Neural cell (in vitro differentiated cells): Measurements from ENCODE around the gene ERC2. TPM values are rescaled to one million over a fixed set of nuclear protein-coding genes. Genes with fewer than 3 reads are reported as not detected.

Experiments used
- H2AFZ ChIP-seq: fragments of 200-600, 300-800 bp; sonication (generic), shearing (Covaris generic); 2 replicates; pipeline ENCODE4 v1.6.0; 2014; ENCODE audit warnings: low read depth, mild to moderate bottlenecking, antibody characterized with exemption, low read length, moderate library complexity
- H3F3A ChIP-seq: fragments of 200-600 bp; shearing (Covaris generic); 2 replicates; pipeline ENCODE4 v1.6.1; 2016; ENCODE audit warnings: mild to moderate bottlenecking, moderate library complexity, mixed read lengths, antibody characterized with exemption, low read length; ENCODE audit not compliant: insufficient read depth, poor library complexity, severe bottlenecking
- H3K27ac ChIP-seq: fragments of 200-600, 300-800 bp; sonication (generic), shearing (Covaris generic); 2 replicates; pipeline ENCODE4 v1.5.1; 2014; ENCODE audit warnings: mild to moderate bottlenecking, low read length, moderate library complexity
- H3K27me3 ChIP-seq: fragments of 300-800, 200-600 bp; sonication (generic), shearing (Covaris generic); 2 replicates; pipeline ENCODE4 v1.6.0; 2014; ENCODE audit warnings: mild to moderate bottlenecking, low read depth, low read length, moderate library complexity; ENCODE audit not compliant: insufficient read depth
- H3K36me3 ChIP-seq: fragments of 300-800, 200-600 bp; sonication (generic), shearing (Covaris generic); 2 replicates; pipeline ENCODE4 v1.5.1; 2014; ENCODE audit warnings: mild to moderate bottlenecking, antibody characterized with exemption, low read length, moderate library complexity; ENCODE audit not compliant: insufficient read depth
- H3K4me2 ChIP-seq: fragments of 300-800, 200-600 bp; sonication (generic), shearing (Covaris generic); 2 replicates; pipeline ENCODE4 v1.6.0; 2014; ENCODE audit warnings: mild to moderate bottlenecking, low read length
- H3K4me3 ChIP-seq: fragments of 300-800, 200-600 bp; sonication (generic), shearing (Covaris generic); 2 replicates; pipeline ENCODE4 v1.5.1; 2014; ENCODE audit warnings: mild to moderate bottlenecking, low read length, moderate library complexity
- H3K79me2 ChIP-seq: fragments of 200-600 bp; shearing (Covaris generic); replicated peaks from 2 replicates; pipeline ENCODE4 v1.6.0; 2014; ENCODE audit warnings: mild to moderate bottlenecking, low read length, moderate library complexity; ENCODE audit not compliant: insufficient read depth
- H3K9ac ChIP-seq: fragments of 300-800, 200-600 bp; sonication (generic), shearing (Covaris generic); 2 replicates; pipeline ENCODE4 v1.6.1; 2016; ENCODE audit warnings: mild to moderate bottlenecking, low read length, mixed read lengths
- H3K9me2 ChIP-seq: fragments of 200-600 bp; shearing (Covaris generic); 2 replicates; pipeline ENCODE4 v1.6.1; 2016; ENCODE audit warnings: mild to moderate bottlenecking, low read length, mixed read lengths; ENCODE audit not compliant: insufficient read depth
- H3K9me3 ChIP-seq: fragments of 200-600, 300-800 bp; sonication (generic), shearing (Covaris generic); 2 replicates; pipeline ENCODE4 v1.6.1; 2016; ENCODE audit warnings: mild to moderate bottlenecking, mixed run types, low read length, moderate library complexity, mixed read lengths
- H4K20me1 ChIP-seq: fragments of 200-600 bp; shearing (Covaris generic); 2 replicates; pipeline ENCODE4 v1.6.1; 2016; ENCODE audit warnings: mild to moderate bottlenecking, mixed run types; ENCODE audit not compliant: insufficient read depth
- CTCF ChIP-seq: fragments of 450-650 bp; IDR thresholded peaks from 2 replicates; pipeline ENCODE4 v1.5.1; 2014; ENCODE audit warnings: antibody characterized with exemption, mild to moderate bottlenecking, moderate library complexity; ENCODE audit not compliant: poor library complexity, severe bottlenecking
- EP300 ChIP-seq: fragments of 450-650 bp; conservative IDR thresholded peaks from 2 replicates; pipeline ENCODE4 v1.6.1; 2014; ENCODE audit warnings: antibody characterized with exemption, mild to moderate bottlenecking, moderate library complexity; ENCODE audit not compliant: poor library complexity, severe bottlenecking
- EZH2 ChIP-seq: fragments of 200-600, 300-800 bp; shearing (Covaris generic), sonication (generic); IDR thresholded peaks from 2 replicates; pipeline ENCODE4 v1.6.1; 2014; ENCODE audit warnings: antibody characterized with exemption, low read length, borderline replicate concordance, mild to moderate bottlenecking; ENCODE audit not compliant: insufficient read depth, poor library complexity, severe bottlenecking
- MXI1 ChIP-seq: fragments of 450-650 bp; conservative IDR thresholded peaks from 2 replicates; pipeline ENCODE4 v1.6.1; 2014; ENCODE audit warnings: antibody characterized with exemption, mild to moderate bottlenecking; ENCODE audit not compliant: poor library complexity, severe bottlenecking
- POLR2AphosphoS5 ChIP-seq: IDR thresholded peaks from 2 replicates; pipeline ENCODE4 v1.6.1; 2012
- RAD21 ChIP-seq: fragments of 450-650 bp; conservative IDR thresholded peaks from 2 replicates; pipeline ENCODE4 v1.6.1; 2014; ENCODE audit warnings: antibody characterized with exemption, mild to moderate bottlenecking, moderate library complexity
- SMC3 ChIP-seq: fragments of 450-650 bp; conservative IDR thresholded peaks from 2 replicates; pipeline ENCODE4 v1.6.1; 2014; ENCODE audit warnings: antibody characterized with exemption, mild to moderate bottlenecking, moderate library complexity; ENCODE audit not compliant: poor library complexity
- TAF1 ChIP-seq: IDR thresholded peaks from 2 replicates; pipeline ENCODE4 v1.6.1; 2012; ENCODE audit warnings: low read depth
- polyA plus RNA-seq: library from polyadenylated mRNA; depleted of rRNA; stranded (reverse); fragments of >200 nt; gene quantifications from 2 replicates; pipeline ENCODE4 v1.2.3, GENCODE V29; 2014
- TF ChIP-seq, protein P1 (sequence below): IDR thresholded peaks from 2 replicates; pipeline ENCODE4 v1.6.1; 2012; ENCODE audit warnings: borderline replicate concordance

Gene ERC2
- polyA plus RNA-seq, 1 donor from 2014 or later = 60.4 TPM

DNA sequence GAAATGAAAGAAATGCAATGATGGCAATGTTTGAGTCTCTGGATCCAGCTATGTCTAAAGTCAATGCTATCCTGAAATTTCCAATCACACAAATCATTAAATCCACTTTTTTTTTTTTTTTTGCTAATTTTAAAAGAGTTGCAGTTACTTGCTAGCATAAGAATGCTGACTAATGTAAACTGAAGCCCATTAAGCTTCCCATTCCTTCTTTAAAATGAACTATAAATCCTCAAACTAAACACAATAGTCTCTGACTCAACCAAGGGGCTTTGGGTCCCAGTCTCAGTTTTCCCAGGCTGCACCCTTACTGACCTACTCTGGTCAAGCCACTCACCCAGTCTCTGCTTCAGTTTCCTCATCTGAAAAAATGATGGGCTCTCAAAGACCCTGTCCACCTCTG, 361.1 kb downstream of the ERC2 start:
- H3K4me2 ChIP-seq = no peak overlapping the region
- no peak for TF ChIP-seq EP300
- TF ChIP-seq EZH2 = no peak
- TF ChIP-seq SMC3 = no peak
- no peak for TF ChIP-seq TAF1
- H3K36me3 ChIP-seq = no peaks in the 10 kb centered on the region
- H3K9ac ChIP-seq = no peak overlapping the region
- no peak overlapping the region for H3K4me3 ChIP-seq
- H3K9me3 ChIP-seq = no peaks in the 10 kb centered on the region
- no peaks in the 10 kb centered on the region for H3F3A ChIP-seq
- no peak overlapping the region for H2AFZ ChIP-seq
- no peaks in the 10 kb centered on the region for H3K79me2 ChIP-seq
- H3K27me3 ChIP-seq = no peaks in the 10 kb centered on the region
- H4K20me1 ChIP-seq = no peaks in the 10 kb centered on the region
- H3K9me2 ChIP-seq = no peaks in the 10 kb centered on the region
- no peak overlapping the region for H3K27ac ChIP-seq

DNA sequence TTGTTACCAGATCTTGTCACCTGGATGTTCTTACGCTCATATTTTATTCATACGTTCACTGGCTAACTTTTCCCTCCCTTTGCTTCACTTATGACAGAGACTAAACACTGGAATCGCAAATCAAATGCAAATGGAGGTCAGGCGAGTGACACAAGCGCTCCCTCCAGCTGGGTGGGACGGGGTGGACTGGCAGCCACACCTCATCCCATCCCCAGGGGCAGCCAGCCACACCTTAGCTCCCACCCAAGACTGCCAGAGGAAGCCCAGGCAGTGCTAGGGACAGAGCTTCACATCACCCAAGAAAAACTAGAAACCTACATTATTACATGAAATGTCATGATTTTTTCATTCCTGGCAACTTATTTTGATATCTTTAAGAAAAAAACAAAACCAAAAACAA, 366.2 kb downstream of the ERC2 start:
- H3K9me3 ChIP-seq = no peaks in the 10 kb centered on the region
- TF ChIP-seq, protein P1, sequence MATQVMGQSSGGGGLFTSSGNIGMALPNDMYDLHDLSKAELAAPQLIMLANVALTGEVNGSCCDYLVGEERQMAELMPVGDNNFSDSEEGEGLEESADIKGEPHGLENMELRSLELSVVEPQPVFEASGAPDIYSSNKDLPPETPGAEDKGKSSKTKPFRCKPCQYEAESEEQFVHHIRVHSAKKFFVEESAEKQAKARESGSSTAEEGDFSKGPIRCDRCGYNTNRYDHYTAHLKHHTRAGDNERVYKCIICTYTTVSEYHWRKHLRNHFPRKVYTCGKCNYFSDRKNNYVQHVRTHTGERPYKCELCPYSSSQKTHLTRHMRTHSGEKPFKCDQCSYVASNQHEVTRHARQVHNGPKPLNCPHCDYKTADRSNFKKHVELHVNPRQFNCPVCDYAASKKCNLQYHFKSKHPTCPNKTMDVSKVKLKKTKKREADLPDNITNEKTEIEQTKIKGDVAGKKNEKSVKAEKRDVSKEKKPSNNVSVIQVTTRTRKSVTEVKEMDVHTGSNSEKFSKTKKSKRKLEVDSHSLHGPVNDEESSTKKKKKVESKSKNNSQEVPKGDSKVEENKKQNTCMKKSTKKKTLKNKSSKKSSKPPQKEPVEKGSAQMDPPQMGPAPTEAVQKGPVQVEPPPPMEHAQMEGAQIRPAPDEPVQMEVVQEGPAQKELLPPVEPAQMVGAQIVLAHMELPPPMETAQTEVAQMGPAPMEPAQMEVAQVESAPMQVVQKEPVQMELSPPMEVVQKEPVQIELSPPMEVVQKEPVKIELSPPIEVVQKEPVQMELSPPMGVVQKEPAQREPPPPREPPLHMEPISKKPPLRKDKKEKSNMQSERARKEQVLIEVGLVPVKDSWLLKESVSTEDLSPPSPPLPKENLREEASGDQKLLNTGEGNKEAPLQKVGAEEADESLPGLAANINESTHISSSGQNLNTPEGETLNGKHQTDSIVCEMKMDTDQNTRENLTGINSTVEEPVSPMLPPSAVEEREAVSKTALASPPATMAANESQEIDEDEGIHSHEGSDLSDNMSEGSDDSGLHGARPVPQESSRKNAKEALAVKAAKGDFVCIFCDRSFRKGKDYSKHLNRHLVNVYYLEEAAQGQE = no peak
- TF ChIP-seq MXI1 (no peak), RAD21 (no peak), SMC3 (no peak), EP300 (no peak), POLR2AphosphoS5 (no peak), EZH2 (no peak), TAF1 (no peak), CTCF (no peak)
- no peaks in the 10 kb centered on the region for H3F3A ChIP-seq
- no peaks in the 10 kb centered on the region for H3K36me3 ChIP-seq
- no peak overlapping the region for H3K9ac ChIP-seq
- H3K4me2 ChIP-seq = no peak overlapping the region
- H3K79me2 ChIP-seq = no peaks in the 10 kb centered on the region
- H3K4me3 ChIP-seq = no peak overlapping the region
- H2AFZ ChIP-seq = no peak overlapping the region
- H3K9me2 ChIP-seq = no peaks in the 10 kb centered on the region
- no peaks in the 10 kb centered on the region for H4K20me1 ChIP-seq
- no peaks in the 10 kb centered on the region for H3K27me3 ChIP-seq
- H3K27ac ChIP-seq = no peak overlapping the region
